DMS114 treated with DMSO at 0.1 percent for 48 hours (cell line): ENCODE data around the gene DCAF15.
A peak's percentile ranks its signal among the peaks of the same experiment; 100 is the strongest.
"Not testable (repeated sequence)": the region's sequence is repeated elsewhere in the genome, so short reads cannot be mapped to it uniquely, and the experiment has no call there.

ENCODE experiments used
- DNase-seq: peaks from one replicate; lab custom pipeline; 2025; ENCODE audit not compliant: unreplicated experiment; lab: John Stamatoyannopoulos, UW

DCAF15 gene, protein sequence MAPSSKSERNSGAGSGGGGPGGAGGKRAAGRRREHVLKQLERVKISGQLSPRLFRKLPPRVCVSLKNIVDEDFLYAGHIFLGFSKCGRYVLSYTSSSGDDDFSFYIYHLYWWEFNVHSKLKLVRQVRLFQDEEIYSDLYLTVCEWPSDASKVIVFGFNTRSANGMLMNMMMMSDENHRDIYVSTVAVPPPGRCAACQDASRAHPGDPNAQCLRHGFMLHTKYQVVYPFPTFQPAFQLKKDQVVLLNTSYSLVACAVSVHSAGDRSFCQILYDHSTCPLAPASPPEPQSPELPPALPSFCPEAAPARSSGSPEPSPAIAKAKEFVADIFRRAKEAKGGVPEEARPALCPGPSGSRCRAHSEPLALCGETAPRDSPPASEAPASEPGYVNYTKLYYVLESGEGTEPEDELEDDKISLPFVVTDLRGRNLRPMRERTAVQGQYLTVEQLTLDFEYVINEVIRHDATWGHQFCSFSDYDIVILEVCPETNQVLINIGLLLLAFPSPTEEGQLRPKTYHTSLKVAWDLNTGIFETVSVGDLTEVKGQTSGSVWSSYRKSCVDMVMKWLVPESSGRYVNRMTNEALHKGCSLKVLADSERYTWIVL

DNA sequence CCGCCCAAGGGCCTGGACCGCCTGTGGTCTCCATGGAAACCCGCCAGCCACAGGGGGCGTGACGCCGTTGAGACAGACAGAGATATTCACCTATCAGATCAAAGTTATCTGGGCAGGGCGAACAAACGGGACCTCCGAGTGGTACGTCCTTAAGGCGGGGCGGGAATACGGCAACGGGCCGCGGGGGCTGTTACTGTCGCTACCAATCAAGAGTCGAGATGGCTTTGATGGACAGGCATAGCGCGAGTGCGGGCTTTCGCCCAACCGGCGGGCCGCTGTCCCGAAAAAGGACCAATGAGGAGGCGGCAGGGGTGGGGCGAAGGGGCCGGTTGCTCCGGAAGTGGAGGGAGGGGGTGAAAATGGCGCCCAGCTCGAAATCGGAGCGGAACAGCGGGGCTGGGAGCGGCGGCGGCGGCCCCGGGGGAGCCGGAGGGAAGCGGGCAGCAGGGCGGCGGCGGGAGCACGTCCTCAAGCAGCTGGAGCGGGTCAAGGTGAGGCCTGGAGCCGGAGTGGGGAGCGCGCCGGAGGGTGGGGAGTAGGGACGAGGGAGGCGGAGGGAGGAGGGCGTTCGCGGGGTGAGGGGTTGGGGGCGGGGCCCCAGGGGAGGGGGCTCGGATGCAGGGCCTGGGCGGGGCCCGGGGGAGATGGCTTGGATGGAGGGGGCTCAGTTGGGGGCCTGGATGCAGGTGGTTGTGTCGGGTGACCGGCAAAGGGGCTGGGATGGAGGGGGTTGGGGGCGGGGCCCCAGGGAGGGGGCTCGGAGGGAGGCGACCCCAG lies at the start of gene DCAF15:
Gene DCAF15 (plus strand): TSS at position 356 of the 777 bp plus-strand sequence. CDS start 4 bp downstream, at position 360.
- peak; percentile 92 for DNase-seq

DNA sequence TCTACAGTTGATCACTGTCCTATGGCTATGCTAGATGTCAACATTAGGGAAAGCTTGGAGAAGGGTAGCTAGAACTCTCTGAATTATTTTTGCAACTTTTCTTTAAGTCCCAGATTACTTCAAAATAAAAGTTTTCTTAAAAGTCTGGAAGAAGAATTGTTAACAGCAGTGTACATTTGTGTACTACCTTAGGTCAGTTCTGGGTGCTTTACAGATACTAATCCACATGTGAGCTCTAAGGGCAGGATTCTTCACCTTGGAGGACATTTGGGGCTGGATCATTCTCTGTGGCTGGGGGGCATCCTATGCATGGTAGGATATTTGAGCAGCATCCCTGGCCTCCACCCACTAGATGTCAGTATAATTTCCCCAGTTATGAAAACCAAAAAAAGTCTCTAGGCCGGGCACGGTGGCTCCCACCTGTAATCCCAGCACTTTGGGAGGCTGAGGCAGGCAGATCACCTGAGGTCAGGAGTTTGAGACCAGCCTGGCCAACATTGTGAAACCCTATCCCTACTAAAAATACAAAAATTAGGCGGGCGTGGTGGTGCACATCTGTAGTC lies 49.2 kb upstream of the DCAF15 start:
- DNase-seq: no peak

DNA sequence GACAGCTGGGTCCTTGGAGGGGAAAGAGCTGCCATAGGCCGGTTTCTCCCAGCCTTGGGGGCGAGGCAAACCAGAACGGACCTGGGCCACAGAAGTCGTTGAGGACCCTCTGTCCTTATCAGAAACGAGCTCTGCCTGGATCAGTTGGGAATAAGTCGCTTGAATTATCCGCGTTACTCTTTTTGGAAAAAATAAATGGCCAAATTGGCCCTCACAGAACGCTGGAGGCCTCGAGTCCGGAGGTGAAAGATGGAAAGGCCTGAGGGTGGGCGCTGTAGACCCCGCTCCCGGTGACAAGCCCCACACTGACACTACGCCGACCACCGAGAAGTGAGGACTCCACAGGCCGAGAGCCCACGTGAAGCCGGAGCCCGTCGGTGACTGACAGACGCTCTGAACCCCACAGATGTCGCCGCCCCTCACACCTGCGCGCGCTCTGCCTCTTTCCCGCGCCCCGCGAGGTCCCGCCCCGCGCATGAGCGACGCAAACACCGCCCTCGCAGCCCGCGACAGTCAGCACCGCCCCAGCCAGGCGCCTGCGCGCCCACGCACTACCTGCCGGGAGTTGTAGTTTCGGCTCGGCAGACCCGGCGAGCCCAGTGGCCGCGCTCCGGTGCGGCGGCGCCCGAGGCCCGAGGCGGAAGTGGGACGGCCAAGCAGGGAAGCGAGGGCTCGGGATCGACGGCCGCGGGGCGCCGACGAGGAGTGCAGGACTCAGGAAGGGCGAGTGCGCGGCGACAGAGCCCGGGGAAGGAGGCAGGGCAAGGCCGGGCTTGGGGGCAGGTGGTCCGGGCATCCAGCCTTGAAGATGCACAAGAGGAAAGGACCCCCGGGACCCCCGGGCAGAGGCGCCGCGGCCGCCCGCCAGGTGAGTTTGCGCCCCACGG lies 46.4 kb upstream of the DCAF15 start, which contains the start of the genes BRME1 and CC2D1A:
Gene BRME1 (minus strand): TSS at position 484 of the 887 bp plus-strand sequence. CDS start 1,225 bp downstream, outside the sequence.
Gene CC2D1A (plus strand): TSS at position 568 of the 887 bp plus-strand sequence. CDS start 241 bp downstream, at position 809.
- DNase-seq: peak; percentile 65

DNA sequence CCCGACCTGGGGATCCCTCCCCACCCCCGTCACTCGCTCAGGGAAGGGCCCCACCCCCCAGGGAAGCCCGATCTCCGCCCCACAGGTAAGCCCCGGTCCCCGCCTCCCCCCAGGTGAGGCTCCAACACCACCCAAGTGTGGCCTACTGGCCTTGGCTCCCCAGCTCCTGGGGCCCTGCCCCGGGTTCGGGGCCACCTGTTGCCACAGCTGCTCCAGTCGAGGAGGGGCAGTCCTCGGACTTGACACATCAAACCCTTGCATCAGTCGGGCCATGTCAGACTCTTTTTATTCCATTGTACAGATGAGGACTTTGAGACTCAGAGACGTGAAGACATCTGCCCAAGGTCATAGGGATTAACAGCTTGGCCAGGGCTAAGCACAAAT lies 45.8 kb upstream of the DCAF15 start:
- DNase-seq: no peak

DNA sequence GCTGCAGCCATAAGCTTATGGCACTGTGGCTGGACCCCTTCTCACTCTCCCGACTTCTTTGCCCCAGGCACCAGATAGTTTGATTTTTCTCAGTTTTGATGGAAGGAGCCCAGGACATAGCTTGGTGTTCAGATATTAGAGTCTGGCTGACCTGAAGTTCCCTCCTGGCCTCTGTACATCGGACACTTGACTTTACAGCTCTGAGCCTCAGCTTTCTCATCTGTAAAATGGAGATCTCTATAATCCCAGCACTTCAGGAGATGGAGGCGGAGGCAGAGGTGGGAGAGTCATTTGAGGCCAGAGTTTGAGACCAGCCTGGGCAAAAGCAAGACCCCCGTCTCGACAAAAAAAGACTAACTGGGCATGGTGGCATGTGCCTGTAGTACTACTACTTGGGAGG lies 45.4 kb upstream of the DCAF15 start:
- DNase-seq: no peak

DNA sequence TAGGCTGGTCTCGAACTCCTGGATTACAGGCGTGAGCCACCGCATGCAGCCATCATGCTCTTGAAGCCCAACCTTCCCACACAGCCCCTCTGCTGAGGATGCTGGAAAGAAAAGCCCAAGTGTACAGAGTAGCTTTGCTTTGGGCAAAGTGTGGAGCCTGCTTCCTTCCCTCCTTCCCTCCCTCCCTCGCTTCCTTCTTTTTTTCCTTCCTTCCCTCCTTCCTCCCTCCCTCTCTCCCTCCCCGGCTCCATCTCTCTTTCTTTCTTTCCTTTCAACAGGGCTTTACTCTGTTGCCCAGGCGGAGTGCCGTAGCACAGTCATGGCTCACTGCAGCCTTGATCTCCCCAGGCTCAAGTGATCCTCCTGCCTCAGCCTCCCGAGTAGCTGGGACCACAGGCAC lies 43.6 kb upstream of the DCAF15 start:
- DNase-seq: no peak

DNA sequence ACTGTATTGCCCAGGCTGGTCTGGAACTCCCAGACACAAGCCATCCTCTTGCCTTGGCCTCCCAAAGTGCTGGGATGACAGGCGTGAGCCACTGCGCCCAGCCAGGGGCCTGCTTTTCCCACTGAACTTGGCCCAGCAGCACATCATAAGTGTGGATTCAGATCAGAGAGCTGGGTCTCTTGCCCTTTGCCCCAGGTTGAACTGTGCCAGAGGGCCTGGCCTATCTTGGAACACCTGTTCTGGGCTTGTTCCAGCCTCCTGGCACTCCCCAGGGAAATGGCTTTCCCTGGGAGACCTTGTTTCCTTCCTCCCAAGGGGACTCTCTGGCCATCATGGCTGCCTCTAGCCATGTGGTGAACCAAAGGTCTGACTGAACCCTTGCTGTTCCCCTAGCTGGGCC lies 42.9 kb upstream of the DCAF15 start:
- no peak for DNase-seq

DNA sequence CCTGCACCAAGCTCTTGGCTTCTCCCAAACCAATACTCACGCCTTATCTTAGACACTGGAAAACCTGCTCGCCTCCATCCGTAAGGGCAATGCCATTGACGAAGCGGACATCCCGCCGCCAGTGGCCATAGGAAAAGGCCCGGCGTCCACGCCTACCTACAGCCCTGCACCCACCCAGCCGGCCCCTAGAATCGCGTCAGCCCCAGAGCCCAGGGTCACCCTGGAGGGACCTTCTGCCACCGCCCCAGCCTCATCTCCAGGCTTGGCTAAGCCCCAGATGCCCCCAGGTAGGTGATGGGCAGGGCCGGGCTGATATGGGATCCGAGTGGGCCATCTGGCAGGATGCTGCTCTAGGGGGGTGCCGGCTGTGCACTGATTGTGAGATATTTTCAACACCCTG lies 39.0 kb upstream of the DCAF15 start:
- no peak for DNase-seq

DNA sequence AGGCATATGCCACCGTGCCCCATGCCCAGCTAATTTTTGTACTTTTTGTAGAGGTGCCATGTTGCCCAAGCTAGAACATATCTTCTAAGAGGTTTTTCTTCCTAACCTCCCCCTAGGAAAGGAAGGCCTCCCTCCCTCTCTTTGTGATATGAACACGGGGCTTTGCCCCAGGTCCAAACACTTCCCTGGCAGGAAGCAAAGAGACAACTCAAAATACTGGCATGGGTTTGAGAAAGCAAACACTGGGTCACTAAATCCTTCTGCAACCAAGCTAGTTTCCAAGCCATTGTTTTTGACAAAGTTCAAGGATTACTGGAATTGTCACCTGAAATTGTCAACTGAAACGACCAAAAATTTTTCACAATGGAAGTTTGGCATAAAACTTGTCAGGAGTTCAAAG lies 37.5 kb upstream of the DCAF15 start:
- no peak for DNase-seq

DNA sequence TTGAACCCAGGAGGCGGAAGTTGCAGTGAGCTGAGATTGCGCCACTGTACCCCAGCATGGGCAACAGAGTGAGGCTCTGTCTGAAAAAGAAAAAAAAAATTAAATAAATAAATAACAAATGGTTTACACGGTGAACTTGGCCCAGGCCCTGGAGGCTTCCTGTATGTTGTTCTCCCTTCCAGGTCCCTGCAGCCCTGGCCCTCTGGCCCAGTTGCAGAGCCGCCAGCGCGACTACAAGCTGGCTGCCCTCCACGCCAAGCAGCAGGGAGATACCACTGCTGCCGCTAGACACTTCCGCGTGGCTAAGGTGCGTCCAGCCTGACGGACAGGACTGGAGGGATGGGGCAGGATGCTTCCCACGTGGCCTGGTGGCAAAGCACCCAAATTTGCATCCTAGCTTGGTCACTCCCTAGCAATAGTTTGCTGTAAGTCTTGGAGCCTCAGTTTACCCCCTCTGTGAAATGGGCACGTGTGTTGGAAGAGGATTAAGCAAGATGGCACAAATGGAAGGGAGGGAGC lies 34.4 kb upstream of the DCAF15 start:
- no peak for DNase-seq

DNA sequence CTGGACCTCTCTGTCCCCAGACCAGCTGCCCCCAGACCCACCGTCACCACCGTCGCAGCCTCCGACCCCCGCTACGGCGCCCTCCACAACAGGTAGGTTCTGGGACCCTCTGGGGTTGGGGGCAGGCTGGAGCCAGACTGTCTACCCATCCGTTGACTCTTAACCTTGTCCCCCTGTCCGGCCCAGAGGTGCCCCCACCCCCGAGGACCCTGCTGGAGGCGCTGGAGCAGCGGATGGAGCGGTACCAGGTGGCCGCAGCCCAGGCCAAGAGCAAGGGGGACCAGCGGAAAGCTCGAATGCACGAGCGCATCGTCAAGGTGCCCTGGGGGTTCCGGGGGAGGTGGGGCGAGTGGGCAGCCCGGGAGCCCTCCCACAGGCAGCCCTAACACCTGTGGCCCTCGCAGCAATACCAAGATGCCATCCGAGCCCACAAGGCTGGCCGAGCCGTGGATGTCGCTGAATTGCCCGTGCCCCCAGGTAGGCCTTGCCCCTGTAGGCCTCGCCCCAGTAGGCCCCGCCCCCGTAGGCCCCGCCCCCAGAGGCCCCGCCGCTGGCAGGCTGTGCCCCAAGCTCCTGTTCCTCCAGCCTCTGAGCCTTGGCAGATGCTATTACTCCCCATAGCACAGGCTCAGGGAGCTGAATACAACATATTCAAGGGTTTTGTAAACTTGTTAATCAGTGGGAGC lies 33.4 kb upstream of the DCAF15 start:
- DNase-seq: no peak

DNA sequence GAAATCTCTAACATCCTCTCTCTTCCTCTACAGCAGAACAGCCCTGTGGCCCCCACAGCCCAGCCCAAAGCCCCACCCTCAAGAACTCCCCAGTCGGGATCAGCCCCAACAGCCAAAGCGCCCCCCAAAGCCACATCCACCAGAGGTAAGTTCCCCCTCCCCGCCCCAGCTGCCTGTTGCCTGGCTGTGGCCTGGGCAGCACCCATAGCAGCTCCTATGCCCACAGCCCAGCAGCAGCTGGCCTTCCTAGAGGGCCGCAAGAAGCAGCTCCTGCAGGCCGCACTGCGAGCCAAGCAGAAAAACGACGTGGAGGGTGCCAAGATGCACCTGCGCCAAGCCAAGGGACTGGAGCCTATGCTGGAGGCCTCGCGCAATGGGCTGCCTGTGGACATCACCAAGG lies 31.8 kb upstream of the DCAF15 start:
- DNase-seq: no peak

DNA sequence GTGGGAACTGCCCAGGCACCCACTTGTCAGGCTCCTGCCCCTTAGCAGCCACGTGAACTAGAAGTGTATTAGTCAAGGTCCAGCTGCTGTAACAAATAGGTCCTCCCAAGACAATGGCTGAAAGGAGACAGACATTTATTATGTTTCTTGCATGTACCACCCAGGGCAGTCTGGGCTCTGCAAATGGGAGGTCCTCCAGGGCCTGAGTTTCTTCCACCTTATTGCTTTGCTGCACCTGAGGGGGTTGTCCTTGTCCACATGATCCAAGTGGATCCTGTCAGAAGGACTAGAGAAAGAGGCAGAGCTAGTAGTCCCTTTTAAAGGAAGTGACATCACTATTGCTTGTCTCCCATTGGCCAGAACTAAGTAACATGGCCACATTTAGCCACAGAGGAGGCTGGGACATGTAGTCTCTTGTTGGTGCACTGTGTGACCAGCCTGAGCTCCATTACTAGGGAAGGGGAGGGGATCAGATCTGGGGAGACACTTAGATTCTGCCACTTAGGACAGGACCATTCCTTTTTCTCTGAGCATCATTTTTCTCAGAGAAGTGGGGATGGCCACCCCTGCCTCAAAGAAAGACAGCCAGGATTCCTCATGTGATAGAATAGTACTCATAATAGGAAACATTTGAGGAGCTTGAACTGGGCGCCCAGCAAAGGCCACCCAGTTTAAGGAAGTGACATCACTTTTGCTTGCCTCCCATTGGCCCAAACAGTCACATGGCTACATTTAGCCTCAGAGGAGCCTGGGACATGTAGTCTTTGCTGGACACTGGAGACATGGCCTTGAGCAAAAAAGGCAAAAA lies 31.2 kb upstream of the DCAF15 start:
- DNase-seq: peak; percentile 14

DNA sequence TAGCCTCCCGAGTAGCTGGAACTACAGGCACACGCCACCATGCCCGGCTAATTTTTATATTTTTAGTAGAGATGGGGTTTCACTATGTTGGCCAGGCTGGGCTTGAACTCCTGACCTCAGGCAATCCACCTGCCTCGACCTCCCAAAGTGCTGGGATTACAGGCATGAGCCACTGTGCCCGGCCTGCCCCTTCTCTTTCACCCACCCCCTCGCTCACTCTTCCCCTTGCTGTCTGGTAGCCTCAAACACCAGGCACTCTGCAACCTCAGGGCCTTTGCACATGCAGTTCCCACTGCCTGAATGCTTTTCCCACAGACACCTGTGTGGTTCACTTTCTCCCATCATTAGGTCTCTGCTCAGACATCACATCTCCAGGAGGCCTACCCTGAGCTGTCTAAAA lies 30.2 kb upstream of the DCAF15 start:
- DNase-seq: not testable (repeated sequence)

DNA sequence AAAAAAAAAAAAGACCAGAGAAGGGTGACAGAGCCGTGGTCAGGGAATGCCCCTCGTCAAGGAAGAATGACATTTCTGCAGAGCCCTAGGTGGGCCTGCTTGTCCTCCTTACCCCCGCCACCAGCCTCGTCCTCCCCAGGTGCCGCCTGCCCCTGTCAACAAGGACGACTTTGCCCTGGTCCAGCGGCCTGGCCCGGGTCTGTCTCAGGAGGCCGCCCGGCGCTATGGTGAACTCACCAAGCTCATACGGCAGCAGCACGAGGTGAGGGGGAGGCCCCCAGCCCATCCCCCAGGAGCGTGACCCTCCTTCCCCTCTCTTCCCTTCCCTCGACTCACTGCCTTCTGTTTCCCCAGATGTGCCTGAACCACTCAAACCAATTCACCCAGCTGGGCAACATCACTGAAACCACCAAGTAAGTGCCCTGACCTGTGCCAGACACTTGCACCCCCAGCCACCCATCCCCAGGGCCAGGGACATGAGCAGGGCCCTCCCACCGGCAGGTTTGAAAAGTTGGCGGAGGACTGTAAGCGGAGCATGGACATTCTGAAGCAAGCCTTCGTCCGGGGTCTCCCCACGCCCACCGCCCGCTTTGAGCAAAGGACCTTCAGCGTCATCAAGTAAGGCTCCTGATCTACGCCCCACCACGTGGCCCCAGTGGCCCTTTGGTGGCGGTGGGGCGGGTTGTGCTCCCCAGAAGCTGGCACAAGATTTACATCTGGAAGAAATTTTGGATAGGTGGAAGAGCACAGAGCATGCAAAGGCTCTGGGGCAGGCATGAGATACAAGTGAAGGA lies 28.9 kb upstream of the DCAF15 start:
- DNase-seq: no peak

DNA sequence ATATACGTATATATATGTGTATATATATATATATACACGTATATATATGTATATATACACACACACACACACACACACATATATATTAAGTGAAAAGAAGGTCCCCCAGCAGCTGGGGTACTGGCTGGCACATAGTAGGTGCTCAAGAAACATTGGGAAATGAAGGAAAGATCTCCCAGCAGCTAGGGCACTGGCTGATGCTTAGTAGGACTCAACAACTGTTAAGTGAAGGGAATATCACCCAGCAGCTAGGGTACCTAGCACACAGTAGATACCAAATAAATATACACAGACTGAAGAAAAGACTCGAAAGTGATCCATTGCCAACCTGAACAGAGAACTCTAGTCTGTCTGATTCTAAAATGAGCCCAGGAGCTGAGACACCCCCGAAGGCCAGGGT lies 26.3 kb upstream of the DCAF15 start:
- DNase-seq: no peak

DNA sequence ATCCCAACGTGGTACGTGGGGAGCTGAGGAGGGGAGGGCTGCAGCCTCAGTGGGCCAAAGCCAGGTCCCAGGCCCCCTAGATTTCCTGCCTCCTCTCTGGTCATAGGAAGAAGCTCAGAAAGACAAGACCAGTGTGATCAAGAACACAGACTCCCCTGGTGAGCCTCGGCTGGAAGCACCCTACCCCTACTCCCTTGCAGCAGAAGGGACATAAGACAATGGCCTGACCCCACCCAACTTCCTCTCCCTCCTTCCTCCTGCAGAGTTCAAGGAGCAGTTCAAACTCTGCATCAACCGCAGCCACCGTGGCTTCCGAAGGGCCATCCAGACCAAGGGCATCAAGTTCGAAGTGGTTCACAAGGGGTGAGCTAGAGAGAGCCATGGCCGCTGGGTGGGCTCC lies 25.6 kb upstream of the DCAF15 start:
- no peak for DNase-seq

DNA sequence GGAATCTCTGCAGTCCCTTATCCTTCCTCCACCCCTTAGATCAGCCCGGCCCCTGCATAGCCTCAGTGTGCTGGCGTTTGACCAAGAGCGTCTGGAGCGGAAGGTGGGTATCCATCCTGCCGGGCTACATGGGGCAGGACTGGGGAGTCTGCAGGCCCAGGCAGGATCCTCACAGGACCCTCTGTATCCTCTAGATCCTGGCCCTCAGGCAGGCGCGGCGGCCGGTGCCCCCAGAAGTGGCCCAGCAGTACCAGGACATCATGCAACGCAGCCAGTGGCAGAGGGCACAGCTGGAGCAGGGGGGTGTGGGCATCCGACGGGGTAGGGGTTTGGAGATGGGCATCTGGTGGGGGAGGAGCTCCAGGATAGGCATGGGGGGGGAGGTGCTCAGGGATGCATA lies 23.0 kb upstream of the DCAF15 start:
- no peak for DNase-seq
